HG03066 (cell line): ENCODE results near the gene PNPO.

Experiments
- ATAC-seq: cut with Tn5 transposase; IDR thresholded peaks from one replicate; pipeline ENCODE4 v1.9.1; 2021; ENCODE audit warnings: low read depth; ENCODE audit not compliant: unreplicated experiment

PNPO gene

GRCh38 chr17:47941246-47942095, at the start of gene PNPO:
Gene PNPO, plus strand, starts transcription at chr17:47941571. Its CDS starts 105 bp downstream, at chr17:47941676.
- ATAC-seq, result peak; percentile 92

GRCh38 chr17:47894498-47895346, 46.6 kb upstream of the PNPO start:
- ATAC-seq, result no peak

GRCh38 chr17:47895347-47895855, 46.0 kb upstream of the PNPO start:
- no peak for ATAC-seq

GRCh38 chr17:47895856-47896671, 45.3 kb upstream of the PNPO start, which contains the start of gene SP2:
Gene SP2, plus strand, starts transcription at chr17:47896236. Its CDS starts 51 bp downstream, at chr17:47896287.
- ATAC-seq, result peak; percentile 92

- no peak for ATAC-seq
Measured at GRCh38 chr17:47896672-47897490, 44.5 kb upstream of the PNPO start.

- ATAC-seq, result no peak
Measured at GRCh38 chr17:47897561-47897960, 43.8 kb upstream of the PNPO start.

GRCh38 chr17:47898241-47898640, 43.1 kb upstream of the PNPO start:
- no peak for ATAC-seq

GRCh38 chr17:47899643-47900042, 41.7 kb upstream of the PNPO start:
- ATAC-seq, result no peak

GRCh38 chr17:47901423-47901822, 39.9 kb upstream of the PNPO start:
- no peak for ATAC-seq

GRCh38 chr17:47902039-47902744, 39.2 kb upstream of the PNPO start:
- ATAC-seq, result no peak

GRCh38 chr17:47905221-47905733, 36.1 kb upstream of the PNPO start:
- ATAC-seq, result no peak

- no peak for ATAC-seq
Measured at GRCh38 chr17:47906443-47906842, 34.9 kb upstream of the PNPO start.

- no peak for ATAC-seq
Measured at GRCh38 chr17:47907932-47908562, 33.3 kb upstream of the PNPO start.

- no peak for ATAC-seq
Measured at GRCh38 chr17:47913050-47913449, 28.3 kb upstream of the PNPO start.

GRCh38 chr17:47914306-47914948, 26.9 kb upstream of the PNPO start:
- no peak for ATAC-seq

- no peak for ATAC-seq
Measured at GRCh38 chr17:47915776-47916398, 25.5 kb upstream of the PNPO start.

GRCh38 chr17:47916489-47917208, 24.7 kb upstream of the PNPO start:
- no peak for ATAC-seq
